ENCODE results near the gene CCM2. TPM values are rescaled to one million over a fixed set of nuclear protein-coding genes. Genes with fewer than 3 reads are reported as not detected.

The CCM2 gene
- polyA plus RNA-seq, 2 of the 4 experiments (the other 2 are of a cell fraction): 18.9 to 34.6 TPM

GRCh38 chr7:45055594-45056219 is 55.7 kb downstream of the CCM2 start:
- CTCF ChIA-PET: no interaction called here
- no peak for TF ChIP-seq HMGXB4 (CRISPR knock-in tag; IDR thresholded peaks at IDR 0.05; ENCODE audit: borderline replicate concordance)
- no peak for TF ChIP-seq TFCP2L1 (CRISPR knock-in tag; IDR thresholded peaks at IDR 0.05)
- TF ChIP-seq PHF8 (IDR thresholded peaks at IDR 0.05; ENCODE audit: borderline replicate concordance, low read depth): no peak
- no peak for TF ChIP-seq HOXB13 (CRISPR knock-in tag; IDR thresholded peaks at IDR 0.05; ENCODE audit: low read depth)
- TF ChIP-seq FOSL2 (IDR thresholded peaks at IDR 0.05): no peak
- no peak for TF ChIP-seq FOSL2 (CRISPR knock-in tag; IDR thresholded peaks at IDR 0.05)
- no peak for TF ChIP-seq KDM1A (IDR thresholded peaks at IDR 0.05; ENCODE audit: low read depth)
- no peak for TF ChIP-seq MAFK (IDR thresholded peaks at IDR 0.05; ENCODE audit: partially characterized antibody)
- no peak for TF ChIP-seq RCOR1 (IDR thresholded peaks at IDR 0.05; ENCODE audit: low read depth, low read length)
- no peak for TF ChIP-seq HOXA7 (CRISPR knock-in tag; IDR thresholded peaks at IDR 0.05)
- TF ChIP-seq CHD4 (IDR thresholded peaks at IDR 0.05; ENCODE audit: borderline replicate concordance): no peak
- TF ChIP-seq NFE2L2 (conservative IDR thresholded peaks at IDR 0.05; ENCODE audit: low read length): no peak
- TF ChIP-seq HEYL (CRISPR knock-in tag; IDR thresholded peaks at IDR 0.05): no peak
- TF ChIP-seq EHMT2 (IDR thresholded peaks at IDR 0.05; ENCODE audit: low read depth): no peak
- TF ChIP-seq FOSB (CRISPR knock-in tag; IDR thresholded peaks at IDR 0.05): no peak
- no peak for TF ChIP-seq ZSCAN20 (CRISPR knock-in tag; IDR thresholded peaks at IDR 0.05)
- no peak for TF ChIP-seq JUN (IDR thresholded peaks at IDR 0.05)
- TF ChIP-seq E2F6 (IDR thresholded peaks at IDR 0.05; ENCODE audit: borderline replicate concordance, low read depth): no peak
- TF ChIP-seq BCL3 (IDR thresholded peaks at IDR 0.05): no peak
- TF ChIP-seq RFX5 (IDR thresholded peaks at IDR 0.05): no peak
- WGBS (ENCODE audit: missing lambda C conversion rate): 92% methylated on average over 5 of the region's 5 CpGs
- ATAC-seq (no peak), DNase-seq (ENCODE audit: low read depth in 1 of 2, low spot score in 1 of 2) (no peak), FAIRE-seq (no peak)
- POLR2A ChIA-PET: no interaction called here
- Histone ChIP-seq H3K27ac (no peak overlapping the region), H3K4me2 (no peak overlapping the region), H3K4me1 (no peaks in the 10 kb centered on the region), H3K4me3 (no peak overlapping the region), H3K9me3 (no peaks in the 10 kb centered on the region)

GRCh38 chr7:45057878-45058277 is 57.9 kb downstream of the CCM2 start:
- ChIA-PET POLR2A (no interaction called here), CTCF (no interaction called here)
- FAIRE-seq (no peak), DNase-seq (ENCODE audit: low read depth in 1 of 2, low spot score in 1 of 2) (no peak), ATAC-seq (no peak)
- Histone ChIP-seq H3K4me2 (no peak overlapping the region), H3K9me3 (no peaks in the 10 kb centered on the region), H3K4me1 (no peaks in the 10 kb centered on the region), H3K27ac (no peak overlapping the region), H3K4me3 (no peak overlapping the region)
- 91% methylated on average over 5 of the region's 5 CpGs for WGBS (ENCODE audit: missing lambda C conversion rate)
- TF ChIP-seq TP53 (CRISPR knock-in tag; IDR thresholded peaks at IDR 0.05) (no peak), HOXB13 (CRISPR knock-in tag; IDR thresholded peaks at IDR 0.05; ENCODE audit: low read depth) (no peak), HMGXB4 (CRISPR knock-in tag; IDR thresholded peaks at IDR 0.05; ENCODE audit: borderline replicate concordance) (no peak), RAD21 (conservative IDR thresholded peaks at IDR 0.05 in 1 of 2, IDR thresholded peaks at IDR 0.05 in 1 of 2) (no peak), E2F6 (IDR thresholded peaks at IDR 0.05; ENCODE audit: borderline replicate concordance, low read depth) (no peak), JUN (IDR thresholded peaks at IDR 0.05) (no peak), GATA3 (IDR thresholded peaks at IDR 0.05; ENCODE audit: borderline replicate concordance) (no peak), MAFK (IDR thresholded peaks at IDR 0.05; ENCODE audit: partially characterized antibody) (no peak), BHLHE40 (IDR thresholded peaks at IDR 0.05; ENCODE audit: low read depth, low read length) (no peak), BCL3 (IDR thresholded peaks at IDR 0.05) (no peak), PBX3 (IDR thresholded peaks at IDR 0.05) (no peak), HES2 (IDR thresholded peaks at IDR 0.05) (no peak), POLR2A (IDR thresholded peaks at IDR 0.05; ENCODE audit: low read length) (no peak)

Data from A549 (cell line).